Pulmonary artery endothelial cell (primary cell): ENCODE data around the gene OR51B6. TPM values are rescaled to one million over a fixed set of nuclear protein-coding genes. Genes with fewer than 3 reads are reported as not detected.
"Not testable (repeated sequence)": the region's sequence is repeated elsewhere in the genome, so short reads cannot be mapped to it uniquely, and the experiment has no call there.

Experiments
- DNase-seq: peaks from one replicate; pipeline ENCODE4 v3.0.0-alpha.2; 2011; ENCODE audit warnings: low read depth, low spot score
- total RNA-seq: library from RNA; depleted of rRNA; stranded (reverse); fragments of >200 nt; gene quantifications from 2 replicates; pipeline ENCODE4 v1.2.3, GENCODE V29; 2014

The OR51B6 gene
- total RNA-seq, 1 donor from 2014 or later = not detected

- peak; percentile 3 for DNase-seq
Observed at GRCh38 chr11:5364214-5364613, 12.9 kb downstream of the OR51B6 start.

GRCh38 chr11:5366365-5366764, 15.1 kb downstream of the OR51B6 start:
- not testable (repeated sequence) for DNase-seq

GRCh38 chr11:5366856-5367255, 15.5 kb downstream of the OR51B6 start:
- DNase-seq = no peak

GRCh38 chr11:5367448-5368074, 16.3 kb downstream of the OR51B6 start:
- peak; percentile 64 for DNase-seq

GRCh38 chr11:5368502-5369043, 17.3 kb downstream of the OR51B6 start:
- no peak for DNase-seq

GRCh38 chr11:5369789-5370188, 18.5 kb downstream of the OR51B6 start:
- no peak for DNase-seq

- DNase-seq = peak; percentile 10
Observed at GRCh38 chr11:5380740-5381342, 29.5 kb downstream of the OR51B6 start.

GRCh38 chr11:5383576-5383975, 32.3 kb downstream of the OR51B6 start, which contains the start of gene OR51M1:
OR51M1 (plus strand) TSS chr11:5383812; CDS start chr11:5389399, 5,587 bp downstream.
- no peak for DNase-seq

GRCh38 chr11:5384335-5384734, 33.0 kb downstream of the OR51B6 start:
- DNase-seq = no peak

GRCh38 chr11:5390210-5390609, 38.9 kb downstream of the OR51B6 start:
- no peak for DNase-seq

GRCh38 chr11:5394091-5394490, 42.8 kb downstream of the OR51B6 start:
- DNase-seq = no peak

- no peak for DNase-seq
Observed at GRCh38 chr11:5398936-5399335, 47.6 kb downstream of the OR51B6 start.

Other genes with a start within 250 kb of the OR51B6 start
- not detected in 2 replicates for gene OR52A5, start 213.2 kb upstream of the OR51B6 start, total RNA-seq
- not detected in 2 replicates for gene OR52A1, start 196.8 kb upstream of the OR51B6 start, total RNA-seq
- not detected in 2 replicates for gene OR51V1, start 150.8 kb upstream of the OR51B6 start, total RNA-seq
- not detected in 2 replicates for gene HBB, start 124.4 kb upstream of the OR51B6 start, total RNA-seq
- not detected in 2 replicates for gene HBD, start 117.0 kb upstream of the OR51B6 start, total RNA-seq
- gene HBG1, start 101.7 kb upstream of the OR51B6 start, total RNA-seq = not detected in 2 replicates
- gene HBG2, start 96.7 kb upstream of the OR51B6 start, total RNA-seq = not detected in 2 replicates
- gene HBE1, start 81.6 kb upstream of the OR51B6 start, total RNA-seq = not detected in 2 replicates
- gene OR51B4, start 49.6 kb upstream of the OR51B6 start, total RNA-seq = not detected in 2 replicates
- gene OR51B2, start 27.2 kb upstream of the OR51B6 start, total RNA-seq = not detected in 2 replicates
- not detected in 2 replicates for gene OR51B5, start 8.0 kb upstream of the OR51B6 start, total RNA-seq
- not detected in 2 replicates for gene OR51M1, start 32.3 kb downstream of the OR51B6 start, total RNA-seq
- gene OR51Q1, start 70.6 kb downstream of the OR51B6 start, total RNA-seq = not detected in 2 replicates
- gene OR51I1, start 90.0 kb downstream of the OR51B6 start, total RNA-seq = not detected in 2 replicates
- gene OR51I2, start 97.8 kb downstream of the OR51B6 start, total RNA-seq = not detected in 2 replicates
- gene OR52D1, start 137.2 kb downstream of the OR51B6 start, total RNA-seq = not detected in 2 replicates
- gene UBQLN3, start 158.4 kb downstream of the OR51B6 start, total RNA-seq = not detected in 2 replicates
- 0.04 TPM in 1 of 2 replicates, not detected in the other for gene UBQLNL, start 165.2 kb downstream of the OR51B6 start, total RNA-seq
- not detected in 2 replicates for gene OR52H1, start 197.0 kb downstream of the OR51B6 start, total RNA-seq
- not detected in 2 replicates for gene OR52B6, start 229.4 kb downstream of the OR51B6 start, total RNA-seq
- gene TRIM6, start 245.1 kb downstream of the OR51B6 start, total RNA-seq = 2.0 TPM in 2 replicates